Caco-2 (cell line): ENCODE results near the gene CCDC184. TPM values are rescaled to one million over a fixed set of nuclear protein-coding genes. Genes with fewer than 3 reads are reported as not detected.

Experiments used
- BruUV-seq: library from RNA; stranded (reverse); fragments of 400-500 nt; replicated peaks from 2 replicates; lab custom pipeline; 2021; lab: Mats Ljungman, UMichigan
- CTCF ChIA-PET: fragments of 300-600 bp; sonication (Branson Sonifier 250); formaldehyde crosslinking; loops from one replicate; lab custom pipeline; 2022; ENCODE audit warnings: antibody characterized with exemption; lab: Charles Lee
- POLR2A ChIA-PET: fragments of 300-600 bp; sonication (Branson Sonifier 250); formaldehyde crosslinking; loops from one replicate; lab custom pipeline; 2022; ENCODE audit warnings: antibody characterized with exemption; lab: Charles Lee
- DNase-seq, 2 experiments: peaks; one replicate each; pipeline versions ENCODE4 v3.0.0 to v3.0.0-alpha.2; 2020 to 2022
- H3K27me3 ChIP-seq: replicated peaks from 2 replicates; pipeline ENCODE4 v1.6.0; 2011; ENCODE audit warnings: low read length; ENCODE audit not compliant: control insufficient read depth, insufficient read depth
- H3K36me3 ChIP-seq: 2 replicates; pipeline ENCODE4 v1.5.1; 2011; ENCODE audit warnings: low read length; ENCODE audit not compliant: control insufficient read depth, insufficient read depth
- H3K4me1 ChIP-seq: fragments of 250-450 bp; sonication (Bioruptor Pico); 2 replicates; pipeline ENCODE4 v1.5.1; 2020; ENCODE audit warnings: mild to moderate bottlenecking
- H3K4me3 ChIP-seq: 2 replicates; pipeline ENCODE4 v1.5.1; 2011; ENCODE audit warnings: low read depth, mild to moderate bottlenecking, control low read depth, low read length
- H3K9me3 ChIP-seq: fragments of 250-450 bp; sonication (Bioruptor Pico); 2 replicates; pipeline ENCODE4 v1.5.1; 2020; ENCODE audit warnings: mild to moderate bottlenecking, moderate library complexity
- H3K27ac Mint-ChIP-seq: one replicate; pipeline ENCODE4 v1.8.0; 2022; ENCODE audit warnings: mixed read lengths; ENCODE audit not compliant: unreplicated experiment
- H3K27me3 Mint-ChIP-seq: one replicate; pipeline ENCODE4 v1.8.0; 2022; ENCODE audit warnings: mixed read lengths; ENCODE audit not compliant: insufficient read depth, unreplicated experiment
- H3K36me3 Mint-ChIP-seq: one replicate; pipeline ENCODE4 v1.8.0; 2022; ENCODE audit warnings: mild to moderate bottlenecking, mixed read lengths; ENCODE audit not compliant: insufficient read depth, unreplicated experiment
- H3K4me1 Mint-ChIP-seq: one replicate; pipeline ENCODE4 v1.8.0; 2022; ENCODE audit warnings: low read depth, mixed read lengths; ENCODE audit not compliant: unreplicated experiment
- H3K4me3 Mint-ChIP-seq: one replicate; pipeline ENCODE4 v1.8.0; 2022; ENCODE audit warnings: mild to moderate bottlenecking, moderate library complexity, mixed read lengths; ENCODE audit not compliant: unreplicated experiment
- H3K9me3 Mint-ChIP-seq: one replicate; pipeline ENCODE4 v1.8.0; 2022; ENCODE audit warnings: mixed read lengths; ENCODE audit not compliant: unreplicated experiment
- intact Hi-C: fragments of 100-400 bp; cut with micrococcal nuclease; formaldehyde crosslinking; loops from one replicate; pipeline ENCODE4 v1.10.0; 2022; ENCODE audit not compliant: unreplicated experiment
- total RNA-seq: library from RNA; stranded (reverse); gene quantifications from 2 replicates; pipeline ENCODE4 v1.2.3, GENCODE V29; 2022
- TF ChIP-seq, protein P1 (sequence below), 2 experiments: fragments of 200-600 bp in 1 of 2; IDR thresholded peaks; 1 replicate in 1 of 2; 2 replicates in 1 of 2; pipeline versions ENCODE4 v1.5.1 to v1.8.0; 2011 to 2022; ENCODE audit warnings: antibody characterized with exemption in 1 of 2, control low read depth in 1 of 2, inconsistent platforms in 1 of 2, low read depth in 1 of 2, low read length in 1 of 2, mild to moderate bottlenecking in 1 of 2, moderate library complexity in 1 of 2; ENCODE audit not compliant: insufficient read depth in 1 of 2, severe bottlenecking in 1 of 2, unreplicated experiment in 1 of 2

Gene CCDC184
- total RNA-seq, 1 experiment from 2014 or later = 1.0 TPM

DNA sequence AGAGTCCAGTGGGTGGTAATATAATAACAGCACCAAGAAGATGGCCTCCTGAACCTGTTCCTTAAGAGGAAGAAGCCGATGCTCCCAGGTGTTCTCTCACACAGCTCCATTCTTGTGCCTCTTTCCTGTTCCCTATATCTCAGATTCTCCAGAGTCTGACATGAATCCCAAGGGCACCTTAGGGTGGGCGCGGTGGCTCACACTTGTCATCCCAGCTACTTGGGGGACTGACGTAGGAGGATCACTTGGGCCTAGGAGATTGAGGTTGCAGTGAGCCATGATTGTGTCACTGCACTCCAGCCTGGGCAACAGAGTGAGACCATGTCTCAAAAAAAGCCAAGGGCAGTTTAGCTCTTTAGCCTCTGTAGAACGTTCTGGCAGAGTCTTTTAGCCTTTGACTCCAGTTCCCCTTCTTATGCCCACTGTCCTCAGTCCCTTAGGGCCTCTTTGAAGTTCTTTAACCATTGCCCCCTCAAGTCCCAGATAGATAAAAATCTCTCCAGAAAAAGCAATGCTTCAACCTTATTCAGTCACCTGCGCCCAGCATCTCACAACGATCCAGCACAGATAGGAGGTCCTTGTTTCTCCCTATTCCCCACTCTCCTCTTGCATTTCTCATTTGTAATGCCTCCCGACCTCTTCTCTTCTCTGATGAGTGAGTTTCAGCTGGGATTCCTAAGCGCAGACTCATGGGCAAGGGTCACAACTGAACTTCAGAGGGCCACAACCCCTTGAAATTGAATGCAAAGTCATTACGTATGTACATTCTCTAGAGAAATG, 4.7 kb downstream of the CCDC184 start:
- Histone ChIP-seq H3K4me3 (no peak overlapping the region), H3K36me3 (no peaks in the 10 kb centered on the region), H3K9me3 (no peaks in the 10 kb centered on the region), H3K4me1 (peaks cover 9% of the 10 kb centered on the region; the same call in 1 of the 2 replicates), H3K27me3 (no peaks in the 10 kb centered on the region)
- BruUV-seq = no TSS peak
- TF ChIP-seq, protein P1, sequence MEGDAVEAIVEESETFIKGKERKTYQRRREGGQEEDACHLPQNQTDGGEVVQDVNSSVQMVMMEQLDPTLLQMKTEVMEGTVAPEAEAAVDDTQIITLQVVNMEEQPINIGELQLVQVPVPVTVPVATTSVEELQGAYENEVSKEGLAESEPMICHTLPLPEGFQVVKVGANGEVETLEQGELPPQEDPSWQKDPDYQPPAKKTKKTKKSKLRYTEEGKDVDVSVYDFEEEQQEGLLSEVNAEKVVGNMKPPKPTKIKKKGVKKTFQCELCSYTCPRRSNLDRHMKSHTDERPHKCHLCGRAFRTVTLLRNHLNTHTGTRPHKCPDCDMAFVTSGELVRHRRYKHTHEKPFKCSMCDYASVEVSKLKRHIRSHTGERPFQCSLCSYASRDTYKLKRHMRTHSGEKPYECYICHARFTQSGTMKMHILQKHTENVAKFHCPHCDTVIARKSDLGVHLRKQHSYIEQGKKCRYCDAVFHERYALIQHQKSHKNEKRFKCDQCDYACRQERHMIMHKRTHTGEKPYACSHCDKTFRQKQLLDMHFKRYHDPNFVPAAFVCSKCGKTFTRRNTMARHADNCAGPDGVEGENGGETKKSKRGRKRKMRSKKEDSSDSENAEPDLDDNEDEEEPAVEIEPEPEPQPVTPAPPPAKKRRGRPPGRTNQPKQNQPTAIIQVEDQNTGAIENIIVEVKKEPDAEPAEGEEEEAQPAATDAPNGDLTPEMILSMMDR (IDR thresholded peaks at IDR 0.05; ENCODE audit: insufficient read depth in 1 of 2, low read depth in 1 of 2, low read length in 1 of 2, severe bottlenecking in 1 of 2, unreplicated experiment in 1 of 2) = no peak
- Mint-ChIP-seq H3K36me3 (no peaks in the 10 kb centered on the region), H3K4me1 (peaks cover 20% of the 10 kb centered on the region), H3K4me3 (no peak overlapping the region), H3K27ac (no peak overlapping the region), H3K27me3 (no peaks in the 10 kb centered on the region), H3K9me3 (no peaks in the 10 kb centered on the region)
- intact Hi-C loops = no loop called here
- ChIA-PET CTCF (no interaction called here), POLR2A (no interaction called here)
- DNase-seq = no peak

DNA sequence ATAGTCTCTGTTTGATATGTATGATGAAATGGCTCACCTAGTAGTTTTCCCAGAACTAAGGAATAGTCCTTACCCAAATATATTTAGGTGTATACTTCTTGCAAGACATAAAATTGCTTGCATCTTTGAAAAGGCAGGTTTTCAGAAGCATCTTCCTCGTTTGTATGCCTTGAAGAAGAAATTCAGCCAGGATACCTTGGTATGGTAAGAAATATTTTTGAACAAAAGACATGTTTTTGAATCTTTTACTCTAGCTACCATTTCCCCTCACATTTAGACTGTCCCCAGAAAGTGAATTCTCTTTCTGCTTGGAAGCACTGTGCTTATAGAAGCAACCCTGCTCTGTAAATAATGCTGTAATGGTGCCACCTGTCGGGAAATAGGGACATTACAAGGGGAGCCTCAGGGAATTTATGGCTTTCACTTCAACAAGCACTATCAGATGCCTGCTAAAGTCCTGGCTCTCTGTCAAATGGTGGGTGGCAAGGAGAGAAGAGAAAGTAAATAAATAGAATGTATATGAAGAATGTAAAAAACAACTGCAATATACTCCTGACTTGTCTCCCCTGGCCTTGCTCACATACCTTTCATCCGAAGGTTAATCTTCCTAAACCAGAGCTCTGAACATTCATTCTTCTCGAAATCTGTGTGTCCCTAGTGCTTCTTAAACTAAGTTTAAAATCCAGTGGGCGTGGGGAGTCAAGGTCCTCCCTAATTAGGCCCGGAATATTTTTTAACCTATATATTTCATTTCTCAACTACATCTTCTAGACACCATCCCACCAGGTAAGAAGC, 6.1 kb downstream of the CCDC184 start:
- no peaks in the 10 kb centered on the region for H3K27me3 Mint-ChIP-seq
- H3K27me3 ChIP-seq = no peaks in the 10 kb centered on the region
- H3K4me3 Mint-ChIP-seq = no peak overlapping the region
- no peaks in the 10 kb centered on the region for H3K36me3 Mint-ChIP-seq
- intact Hi-C loops = no loop called here
- no peaks in the 10 kb centered on the region for H3K9me3 ChIP-seq
- BruUV-seq = no TSS peak
- H3K4me3 ChIP-seq = no peak overlapping the region
- no peaks in the 10 kb centered on the region for H3K36me3 ChIP-seq
- peak; percentile 85 to 87 for DNase-seq
- ChIA-PET POLR2A (no interaction called here), CTCF (interaction anchor here (0.5 to 1.4 kb wide), 7 partner anchors 8 to 429 kb away, joined by 3 to 5 read pairs (median 4); partner anchors contain the start of gene ASB8)
- H3K4me1 ChIP-seq = peaks cover 24% of the 10 kb centered on the region
- H3K9me3 Mint-ChIP-seq = no peaks in the 10 kb centered on the region
- H3K27ac Mint-ChIP-seq = no peak overlapping the region
- TF ChIP-seq, protein P1 (IDR thresholded peaks at IDR 0.05; ENCODE audit: insufficient read depth in 1 of 2, low read depth in 1 of 2, low read length in 1 of 2, severe bottlenecking in 1 of 2, unreplicated experiment in 1 of 2) = peak; percentile 86 to 93
- peaks cover 34% of the 10 kb centered on the region for H3K4me1 Mint-ChIP-seq

DNA sequence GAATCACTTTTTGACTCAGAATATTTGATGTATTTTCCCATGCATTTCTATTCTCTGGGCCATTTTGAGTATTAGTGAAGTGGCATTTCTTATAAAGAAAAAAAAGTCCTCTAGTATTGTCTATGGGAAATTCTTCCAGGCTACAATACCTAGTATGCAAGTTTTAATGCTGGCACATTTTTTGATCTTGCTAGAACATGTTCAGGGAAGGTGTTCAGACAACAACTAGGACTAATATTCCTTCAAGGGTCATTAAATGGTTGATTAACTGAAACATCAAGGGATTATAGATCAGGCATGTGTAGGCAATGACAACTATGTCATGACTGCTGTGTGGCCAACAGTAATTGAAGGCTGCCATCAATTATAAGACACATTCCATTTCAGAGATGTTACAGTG, 7.7 kb downstream of the CCDC184 start:
- no TSS peak for BruUV-seq
- TF ChIP-seq, protein P1 (IDR thresholded peaks at IDR 0.05; ENCODE audit: insufficient read depth in 1 of 2, low read depth in 1 of 2, low read length in 1 of 2, severe bottlenecking in 1 of 2, unreplicated experiment in 1 of 2) = no peak
- intact Hi-C loops = no loop called here
- no peaks in the 10 kb centered on the region for H3K9me3 ChIP-seq
- peaks cover 42% of the 10 kb centered on the region for H3K4me1 Mint-ChIP-seq
- H3K9me3 Mint-ChIP-seq = no peaks in the 10 kb centered on the region
- ChIA-PET POLR2A (no interaction called here), CTCF (no interaction called here)
- no peak overlapping the region for H3K4me3 Mint-ChIP-seq
- no peaks in the 10 kb centered on the region for H3K27me3 Mint-ChIP-seq
- H3K27me3 ChIP-seq = no peaks in the 10 kb centered on the region
- H3K36me3 ChIP-seq = no peaks in the 10 kb centered on the region
- DNase-seq = no peak
- H3K4me1 ChIP-seq = peaks cover 38% of the 10 kb centered on the region
- H3K36me3 Mint-ChIP-seq = peaks cover 11% of the 10 kb centered on the region
- no peak overlapping the region for H3K4me3 ChIP-seq
- H3K27ac Mint-ChIP-seq = no peak overlapping the region
